GM19395 (cell line): ENCODE data around the gene DYNC2H1.

Experiments
- ATAC-seq: cut with Tn5 transposase; IDR thresholded peaks from one replicate; pipeline ENCODE4 v1.9.1; 2021; ENCODE audit warnings: mild to moderate bottlenecking, moderate library complexity; ENCODE audit not compliant: unreplicated experiment

The DYNC2H1 gene

GRCh38 chr11:103520792-103521191 is 411.6 kb downstream of the DYNC2H1 start:
- ATAC-seq = no peak

DNA sequence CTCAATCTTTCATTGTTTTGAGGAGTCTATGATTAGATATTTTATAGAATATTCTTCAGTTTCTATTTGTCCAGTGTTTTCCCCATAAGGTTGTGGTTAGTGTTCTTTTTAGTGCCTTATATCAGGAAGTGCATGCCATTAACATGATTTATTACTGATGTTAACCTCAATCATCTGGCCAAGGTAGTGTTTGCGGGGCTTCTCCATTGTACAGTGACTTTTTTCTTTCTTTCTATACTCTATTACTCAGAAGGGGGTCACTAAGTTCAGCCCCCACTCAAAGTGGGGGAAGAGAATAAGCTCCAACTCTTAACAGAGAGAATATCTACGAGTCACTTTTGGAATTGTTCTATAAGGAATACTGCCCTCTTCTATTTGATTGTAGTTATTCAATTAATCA is 415.8 kb downstream of the DYNC2H1 start:
- ATAC-seq = no peak

GRCh38 chr11:103528046-103528445 is 418.8 kb downstream of the DYNC2H1 start:
- no peak for ATAC-seq

- no peak for ATAC-seq
Observed at GRCh38 chr11:103528596-103528995, 419.4 kb downstream of the DYNC2H1 start.

DNA sequence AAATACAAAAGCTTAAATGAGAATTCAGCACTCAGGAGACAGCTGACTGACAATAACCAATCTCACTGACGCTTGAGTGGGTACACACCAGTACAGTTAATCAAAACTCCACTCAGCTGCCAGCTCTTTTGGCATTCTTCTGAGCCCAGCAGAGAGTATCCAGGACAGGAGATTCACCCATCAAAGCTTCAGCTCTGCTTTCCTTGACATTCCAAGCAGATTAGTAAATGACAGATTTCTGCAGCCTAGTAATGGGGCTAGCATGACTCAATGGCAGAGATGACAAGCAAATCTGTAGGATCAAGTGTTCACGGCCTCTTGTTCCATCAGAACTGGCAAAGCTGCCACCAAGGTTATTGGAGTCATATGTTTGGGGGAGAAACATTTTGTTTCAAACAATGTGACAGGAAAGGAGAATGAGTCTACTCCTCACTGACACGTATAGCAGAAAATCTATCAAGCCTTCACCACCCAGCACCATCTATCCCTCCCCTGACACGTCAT is 420.0 kb downstream of the DYNC2H1 start:
- ATAC-seq = no peak
